Measurements from ENCODE around the gene CDKAL1.
A peak's percentile ranks its signal among the peaks of the same experiment; 100 is the strongest.

Gene CDKAL1

GRCh38 chr6:21022343-21023107 lies 488.3 kb downstream of the CDKAL1 start:
- DNase-seq (ENCODE audit: low spot score), result peak; percentile 28
- no peak for TF ChIP-seq CTCF (IDR thresholded peaks at IDR 0.05; ENCODE audit: extremely low read depth, insufficient read depth, missing control alignments)
- in situ Hi-C loops (cut with MboI; ENCODE audit: low pct_unique_long_range_greater_than_20kb, low sequenced_read_pairs, unreplicated experiment), result no loop called here

GRCh38 chr6:21023210-21023609 lies 489.0 kb downstream of the CDKAL1 start:
- no peak for TF ChIP-seq CTCF (IDR thresholded peaks at IDR 0.05; ENCODE audit: extremely low read depth, insufficient read depth, missing control alignments)
- in situ Hi-C loops (cut with MboI; ENCODE audit: low pct_unique_long_range_greater_than_20kb, low sequenced_read_pairs, unreplicated experiment), result no loop called here
- no peak for DNase-seq (ENCODE audit: low spot score)

- DNase-seq (ENCODE audit: low spot score), result no peak
- in situ Hi-C loops (cut with MboI; ENCODE audit: low pct_unique_long_range_greater_than_20kb, low sequenced_read_pairs, unreplicated experiment), result no loop called here
- TF ChIP-seq CTCF (IDR thresholded peaks at IDR 0.05; ENCODE audit: extremely low read depth, insufficient read depth, missing control alignments), result no peak
Observed at GRCh38 chr6:21024616-21025015, 490.4 kb downstream of the CDKAL1 start.

- TF ChIP-seq CTCF (IDR thresholded peaks at IDR 0.05; ENCODE audit: extremely low read depth, insufficient read depth, missing control alignments), result no peak
- no peak for DNase-seq (ENCODE audit: low spot score)
Observed at GRCh38 chr6:21026576-21027273, 492.5 kb downstream of the CDKAL1 start.

GRCh38 chr6:21027507-21027906 lies 493.2 kb downstream of the CDKAL1 start:
- TF ChIP-seq CTCF (IDR thresholded peaks at IDR 0.05; ENCODE audit: extremely low read depth, insufficient read depth, missing control alignments), result no peak
- in situ Hi-C loops (cut with MboI; ENCODE audit: low pct_unique_long_range_greater_than_20kb, low sequenced_read_pairs, unreplicated experiment), result no loop called here
- DNase-seq (ENCODE audit: low spot score), result no peak

More at GRCh38 chr6:21026576-21027273, 492.5 kb downstream of the CDKAL1 start:
- in situ Hi-C loops (cut with MboI; ENCODE audit: low pct_unique_long_range_greater_than_20kb, low sequenced_read_pairs, unreplicated experiment), result no loop called here

- no peak for TF ChIP-seq CTCF (IDR thresholded peaks at IDR 0.05; ENCODE audit: extremely low read depth, insufficient read depth, missing control alignments)
- no peak for DNase-seq (ENCODE audit: low spot score)
- in situ Hi-C loops (cut with MboI; ENCODE audit: low pct_unique_long_range_greater_than_20kb, low sequenced_read_pairs, unreplicated experiment), result no loop called here
Observed at GRCh38 chr6:21031182-21031581, 496.9 kb downstream of the CDKAL1 start.
